HG02943 (cell line): ENCODE measurements around the gene OTOL1.
"Not testable (repeated sequence)": the region's sequence is repeated elsewhere in the genome, so short reads cannot be mapped to it uniquely, and the experiment has no call there.

Experiments used
- ATAC-seq: cut with Tn5 transposase; IDR thresholded peaks from one replicate; pipeline ENCODE4 v1.9.1; 2021; ENCODE audit warnings: mild to moderate bottlenecking, low read depth, moderate library complexity; ENCODE audit not compliant: unreplicated experiment

The OTOL1 gene

GRCh38 chr3:161496508-161496907 is at the start of gene OTOL1:
TSS of gene OTOL1 (plus strand) at chr3:161496808. CDS start at chr3:161496808, 0 bp downstream.
- ATAC-seq = no peak

- ATAC-seq = no peak
Measured at GRCh38 chr3:161449785-161450184, 46.8 kb upstream of the OTOL1 start.

DNA sequence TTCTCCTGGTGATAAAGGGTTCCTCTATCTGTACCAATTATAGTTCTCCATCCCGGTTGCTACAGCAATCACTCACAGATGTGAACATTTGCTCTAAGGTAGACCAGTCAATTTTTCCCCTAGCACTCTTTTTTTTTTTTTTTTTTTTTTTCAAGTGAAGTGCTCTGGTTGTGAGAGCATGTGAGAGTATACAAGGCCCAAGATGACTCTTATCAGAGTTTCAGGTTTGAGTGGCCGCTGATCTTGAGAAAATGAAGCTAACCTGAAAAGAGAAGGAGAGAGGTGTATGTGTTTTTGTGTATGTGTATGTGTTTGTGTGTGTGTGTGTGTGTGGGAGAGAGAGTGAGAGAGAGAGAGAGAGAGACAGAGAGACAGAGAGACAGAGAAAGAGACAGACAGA is 44.4 kb upstream of the OTOL1 start:
- ATAC-seq = no peak

GRCh38 chr3:161454615-161455014 is 42.0 kb upstream of the OTOL1 start:
- no peak for ATAC-seq

DNA sequence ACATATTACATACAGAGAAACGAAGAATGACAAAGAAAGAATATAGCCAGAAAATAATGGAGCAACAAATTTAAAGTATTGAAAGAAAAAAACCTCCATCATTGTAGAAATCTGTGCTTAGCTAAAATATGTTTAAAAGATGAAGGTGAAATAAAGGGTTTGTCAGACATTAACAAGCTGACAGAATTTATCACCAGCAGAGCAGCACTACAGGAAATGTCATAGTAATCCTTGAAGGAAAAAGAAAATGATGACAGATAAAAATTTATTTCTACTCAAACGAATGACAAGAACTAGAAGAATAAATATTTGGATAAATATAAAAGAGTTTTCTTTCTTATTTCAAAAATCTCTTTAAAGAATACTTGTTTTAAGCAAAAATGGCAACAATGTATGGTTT is 40.6 kb upstream of the OTOL1 start:
- no peak for ATAC-seq

DNA sequence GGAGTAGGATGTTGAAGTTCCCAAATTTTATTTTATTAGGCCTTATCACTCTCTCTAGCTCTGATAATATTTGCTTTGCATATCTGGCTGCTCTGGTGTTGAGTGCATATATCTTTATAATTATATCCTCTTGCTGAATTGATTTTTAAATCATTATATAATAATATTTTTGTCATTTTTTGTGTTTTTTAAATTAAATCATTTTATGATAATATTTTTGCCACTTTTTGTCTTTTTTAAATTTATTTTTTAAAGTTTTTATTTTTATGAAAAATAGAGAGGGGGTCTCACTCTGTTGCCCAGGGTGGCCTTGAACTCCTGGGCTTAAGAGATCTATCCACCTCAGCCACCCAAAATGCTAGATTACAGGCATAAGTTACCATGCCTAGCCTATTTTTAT is 34.5 kb upstream of the OTOL1 start:
- ATAC-seq = no peak

DNA sequence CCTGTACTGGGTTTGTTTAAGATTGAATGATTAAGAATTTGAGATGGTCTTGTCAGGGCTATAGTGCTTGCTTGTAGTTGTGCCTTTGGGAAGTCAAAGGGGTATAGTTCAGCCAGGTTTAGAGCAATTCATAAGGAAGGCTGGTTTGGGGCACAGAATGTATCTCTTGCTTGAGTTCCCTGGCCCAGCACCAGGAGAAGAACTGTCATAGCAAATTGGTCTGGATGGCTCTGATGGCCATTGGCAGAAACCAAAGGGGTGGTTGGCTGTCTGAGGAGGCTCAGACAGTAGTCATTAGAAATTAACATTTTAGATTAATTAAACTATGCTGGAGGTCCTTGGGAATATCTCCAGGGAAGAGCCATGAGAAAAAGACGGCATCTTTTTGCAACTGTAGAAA is 25.4 kb upstream of the OTOL1 start:
- ATAC-seq = no peak

DNA sequence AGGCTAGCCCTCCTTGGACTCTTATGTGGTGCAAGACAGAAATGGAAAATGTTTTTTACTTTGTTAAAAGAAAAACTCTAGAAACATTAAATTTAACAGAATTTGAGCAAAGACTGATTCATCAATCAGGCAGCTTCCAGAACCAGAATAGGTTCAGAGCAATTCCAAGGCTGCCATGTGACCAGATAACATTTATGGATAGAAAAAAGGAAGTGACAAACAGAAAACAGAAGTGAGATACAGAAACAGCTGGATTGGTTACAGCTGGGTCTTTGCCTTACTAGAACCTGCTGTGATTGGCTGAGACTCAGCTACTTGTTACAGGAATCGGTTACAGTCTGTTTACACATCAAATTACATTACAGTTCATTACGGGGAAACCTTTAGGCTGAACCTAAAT is 22.5 kb upstream of the OTOL1 start:
- no peak for ATAC-seq

DNA sequence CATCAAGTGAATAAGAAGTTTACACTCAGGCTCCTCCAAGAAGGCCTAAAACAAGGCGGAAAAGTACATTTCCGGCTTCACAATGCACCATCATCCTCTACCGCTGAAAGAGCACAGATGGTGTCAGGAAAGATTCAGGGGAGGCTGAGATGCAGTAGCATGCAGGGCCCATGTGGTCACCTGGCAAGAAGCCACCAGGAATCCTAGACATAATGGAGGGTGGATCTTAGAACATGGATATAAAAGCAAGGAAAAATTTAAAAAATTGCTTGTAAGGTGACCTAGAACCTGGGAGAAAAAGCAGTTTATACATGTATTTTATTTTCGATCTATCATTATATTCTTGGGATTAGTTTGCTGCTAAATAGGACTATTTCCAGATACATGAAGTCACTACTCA is 21.9 kb upstream of the OTOL1 start:
- no peak for ATAC-seq

GRCh38 chr3:161475206-161475605 is 21.4 kb upstream of the OTOL1 start:
- ATAC-seq = no peak

DNA sequence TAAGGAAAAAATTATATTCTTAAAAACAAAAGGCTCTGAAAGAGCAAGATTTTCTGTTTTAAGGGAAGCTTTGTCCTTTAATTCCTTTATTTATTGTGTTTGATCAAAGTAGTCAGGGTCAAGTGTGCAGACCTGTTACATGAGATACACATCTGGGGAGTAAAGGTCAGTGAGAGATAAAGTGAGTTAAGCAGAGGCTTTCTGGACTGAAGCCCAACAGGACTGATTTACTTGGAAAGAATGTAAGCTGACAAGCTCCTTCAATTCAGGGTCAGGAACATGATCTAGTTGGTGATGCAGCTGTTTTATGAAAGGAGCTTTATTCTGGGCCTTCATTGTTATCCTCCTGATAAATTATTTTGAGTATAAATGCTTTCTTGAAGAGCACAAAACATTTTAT is 20.7 kb upstream of the OTOL1 start:
- no peak for ATAC-seq

DNA sequence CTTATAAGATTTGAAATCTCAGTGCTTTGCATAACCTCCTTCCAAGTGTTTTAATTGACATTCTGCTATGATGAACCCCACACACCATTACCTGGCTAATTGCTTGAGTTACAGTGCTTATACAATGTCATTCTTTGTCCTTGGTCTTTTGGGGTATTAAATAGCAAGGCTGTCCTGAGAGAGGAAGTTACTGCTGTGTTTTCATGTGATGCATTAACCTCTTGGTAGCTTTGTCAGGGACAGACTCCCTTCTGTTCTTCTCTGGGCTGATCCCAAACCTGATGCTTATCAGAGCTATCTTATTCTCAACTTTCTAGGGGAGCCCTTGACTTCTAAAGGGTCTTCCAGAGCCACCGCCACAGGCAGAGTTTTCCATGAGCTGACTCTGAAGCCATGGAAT is 12.4 kb upstream of the OTOL1 start:
- no peak for ATAC-seq

DNA sequence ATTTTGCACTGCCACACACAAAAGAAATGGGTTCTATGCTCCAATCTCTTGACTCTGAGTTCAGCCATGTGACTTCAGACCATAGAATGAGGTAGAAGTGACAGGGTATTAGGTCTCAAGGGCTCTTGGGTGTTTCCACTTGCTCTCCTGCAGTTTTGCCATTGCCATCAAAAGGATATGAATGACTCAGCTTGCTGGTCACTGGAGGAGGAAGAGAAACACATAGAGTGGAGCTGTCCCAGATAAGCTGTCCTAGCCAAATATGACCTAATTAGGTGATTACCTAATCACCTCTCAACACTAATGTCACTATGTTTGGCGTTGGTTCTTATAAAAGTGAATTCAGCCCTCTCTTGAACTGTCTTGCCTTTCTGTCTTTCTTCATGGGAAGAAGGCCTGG is 8.3 kb upstream of the OTOL1 start:
- peak; percentile 41 for ATAC-seq

GRCh38 chr3:161489395-161489794 is 7.2 kb upstream of the OTOL1 start:
- peak; percentile 91 for ATAC-seq

- ATAC-seq = not testable (repeated sequence)
Measured at GRCh38 chr3:161490845-161491244, 5.8 kb upstream of the OTOL1 start.

- ATAC-seq = no peak
Measured at GRCh38 chr3:161498259-161498921, 1.8 kb downstream of the OTOL1 start.

GRCh38 chr3:161500068-161500796 is 3.6 kb downstream of the OTOL1 start:
- ATAC-seq = no peak

DNA sequence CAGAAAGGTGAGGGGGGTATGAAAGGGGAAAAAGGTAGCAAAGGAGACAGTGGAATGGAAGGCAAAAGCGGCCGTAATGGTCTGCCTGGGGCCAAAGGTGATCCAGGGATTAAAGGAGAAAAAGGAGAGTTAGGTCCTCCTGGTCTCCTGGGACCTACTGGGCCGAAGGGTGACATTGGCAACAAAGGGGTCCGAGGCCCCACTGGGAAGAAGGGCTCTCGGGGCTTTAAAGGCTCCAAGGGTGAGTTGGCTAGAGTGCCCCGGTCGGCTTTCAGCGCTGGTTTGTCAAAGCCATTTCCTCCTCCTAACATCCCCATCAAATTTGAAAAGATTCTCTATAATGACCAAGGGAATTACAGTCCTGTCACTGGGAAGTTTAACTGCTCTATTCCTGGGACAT is 6.7 kb downstream of the OTOL1 start:
- no peak for ATAC-seq

- ATAC-seq = peak; percentile 73
Measured at GRCh38 chr3:161508852-161509477, 12.4 kb downstream of the OTOL1 start.

DNA sequence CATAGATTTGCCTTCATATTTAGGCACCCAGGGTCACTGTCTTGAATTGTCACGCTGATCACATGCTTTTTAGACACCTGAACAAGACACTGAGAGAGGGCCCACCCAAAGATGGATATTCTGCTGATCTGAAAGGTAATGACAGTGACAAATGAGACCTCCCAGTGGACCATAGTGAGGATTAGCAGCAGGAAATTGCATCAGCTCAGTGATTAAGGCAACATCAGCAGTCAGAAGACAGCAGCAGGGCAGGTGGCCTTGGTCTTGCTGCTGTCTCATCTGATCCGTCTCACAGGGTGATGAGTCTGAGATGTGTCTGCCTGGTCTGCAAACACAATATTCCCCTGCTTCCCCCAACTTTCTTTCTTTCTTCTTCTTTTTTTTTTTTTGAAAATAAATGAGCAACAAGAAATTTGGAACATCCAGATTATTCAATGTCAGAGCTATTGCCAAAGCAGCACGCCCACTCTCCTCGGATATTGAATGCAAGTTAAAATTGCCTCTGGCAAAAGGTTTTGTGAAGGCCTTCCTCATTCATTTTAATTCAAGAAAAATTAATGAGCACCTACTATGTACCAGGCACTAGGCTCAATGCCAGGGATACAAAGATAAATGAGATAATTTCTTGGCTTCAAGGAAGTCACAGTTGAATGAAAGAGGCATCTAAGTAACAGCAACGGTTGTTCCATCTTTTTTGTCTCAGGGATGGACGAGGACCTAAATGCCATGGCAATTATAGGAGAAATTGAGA is 14.1 kb downstream of the OTOL1 start:
- ATAC-seq = no peak

- ATAC-seq = no peak
Measured at GRCh38 chr3:161523916-161524315, 27.3 kb downstream of the OTOL1 start.
